Neural cell (in vitro differentiated cells): ENCODE data around the gene CCDC61. TPM values are rescaled to one million over a fixed set of nuclear protein-coding genes. Genes with fewer than 3 reads are reported as not detected.

Source experiments
- H2AFZ ChIP-seq: fragments of 200-600, 300-800 bp; sonication (generic), shearing (Covaris generic); 2 replicates; pipeline ENCODE4 v1.6.0; 2014; ENCODE audit warnings: low read depth, mild to moderate bottlenecking, antibody characterized with exemption, low read length, moderate library complexity
- H3F3A ChIP-seq: fragments of 200-600 bp; shearing (Covaris generic); 2 replicates; pipeline ENCODE4 v1.6.1; 2016; ENCODE audit warnings: mild to moderate bottlenecking, moderate library complexity, mixed read lengths, antibody characterized with exemption, low read length; ENCODE audit not compliant: insufficient read depth, poor library complexity, severe bottlenecking
- H3K27ac ChIP-seq: fragments of 200-600, 300-800 bp; sonication (generic), shearing (Covaris generic); 2 replicates; pipeline ENCODE4 v1.5.1; 2014; ENCODE audit warnings: mild to moderate bottlenecking, low read length, moderate library complexity
- H3K27me3 ChIP-seq: fragments of 300-800, 200-600 bp; sonication (generic), shearing (Covaris generic); 2 replicates; pipeline ENCODE4 v1.6.0; 2014; ENCODE audit warnings: mild to moderate bottlenecking, low read depth, low read length, moderate library complexity; ENCODE audit not compliant: insufficient read depth
- H3K36me3 ChIP-seq: fragments of 300-800, 200-600 bp; sonication (generic), shearing (Covaris generic); 2 replicates; pipeline ENCODE4 v1.5.1; 2014; ENCODE audit warnings: mild to moderate bottlenecking, antibody characterized with exemption, low read length, moderate library complexity; ENCODE audit not compliant: insufficient read depth
- H3K4me2 ChIP-seq: fragments of 300-800, 200-600 bp; sonication (generic), shearing (Covaris generic); 2 replicates; pipeline ENCODE4 v1.6.0; 2014; ENCODE audit warnings: mild to moderate bottlenecking, low read length
- H3K4me3 ChIP-seq: fragments of 300-800, 200-600 bp; sonication (generic), shearing (Covaris generic); 2 replicates; pipeline ENCODE4 v1.5.1; 2014; ENCODE audit warnings: mild to moderate bottlenecking, low read length, moderate library complexity
- H3K79me2 ChIP-seq: fragments of 200-600 bp; shearing (Covaris generic); replicated peaks from 2 replicates; pipeline ENCODE4 v1.6.0; 2014; ENCODE audit warnings: mild to moderate bottlenecking, low read length, moderate library complexity; ENCODE audit not compliant: insufficient read depth
- H3K9ac ChIP-seq: fragments of 300-800, 200-600 bp; sonication (generic), shearing (Covaris generic); 2 replicates; pipeline ENCODE4 v1.6.1; 2016; ENCODE audit warnings: mild to moderate bottlenecking, low read length, mixed read lengths
- H3K9me2 ChIP-seq: fragments of 200-600 bp; shearing (Covaris generic); 2 replicates; pipeline ENCODE4 v1.6.1; 2016; ENCODE audit warnings: mild to moderate bottlenecking, low read length, mixed read lengths; ENCODE audit not compliant: insufficient read depth
- H3K9me3 ChIP-seq: fragments of 200-600, 300-800 bp; sonication (generic), shearing (Covaris generic); 2 replicates; pipeline ENCODE4 v1.6.1; 2016; ENCODE audit warnings: mild to moderate bottlenecking, mixed run types, low read length, moderate library complexity, mixed read lengths
- H4K20me1 ChIP-seq: fragments of 200-600 bp; shearing (Covaris generic); 2 replicates; pipeline ENCODE4 v1.6.1; 2016; ENCODE audit warnings: mild to moderate bottlenecking, mixed run types; ENCODE audit not compliant: insufficient read depth
- CTCF ChIP-seq: fragments of 450-650 bp; IDR thresholded peaks from 2 replicates; pipeline ENCODE4 v1.5.1; 2014; ENCODE audit warnings: antibody characterized with exemption, mild to moderate bottlenecking, moderate library complexity; ENCODE audit not compliant: poor library complexity, severe bottlenecking
- EP300 ChIP-seq: fragments of 450-650 bp; conservative IDR thresholded peaks from 2 replicates; pipeline ENCODE4 v1.6.1; 2014; ENCODE audit warnings: antibody characterized with exemption, mild to moderate bottlenecking, moderate library complexity; ENCODE audit not compliant: poor library complexity, severe bottlenecking
- EZH2 ChIP-seq: fragments of 200-600, 300-800 bp; shearing (Covaris generic), sonication (generic); IDR thresholded peaks from 2 replicates; pipeline ENCODE4 v1.6.1; 2014; ENCODE audit warnings: antibody characterized with exemption, low read length, borderline replicate concordance, mild to moderate bottlenecking; ENCODE audit not compliant: insufficient read depth, poor library complexity, severe bottlenecking
- MXI1 ChIP-seq: fragments of 450-650 bp; conservative IDR thresholded peaks from 2 replicates; pipeline ENCODE4 v1.6.1; 2014; ENCODE audit warnings: antibody characterized with exemption, mild to moderate bottlenecking; ENCODE audit not compliant: poor library complexity, severe bottlenecking
- POLR2AphosphoS5 ChIP-seq: IDR thresholded peaks from 2 replicates; pipeline ENCODE4 v1.6.1; 2012
- RAD21 ChIP-seq: fragments of 450-650 bp; conservative IDR thresholded peaks from 2 replicates; pipeline ENCODE4 v1.6.1; 2014; ENCODE audit warnings: antibody characterized with exemption, mild to moderate bottlenecking, moderate library complexity
- SMC3 ChIP-seq: fragments of 450-650 bp; conservative IDR thresholded peaks from 2 replicates; pipeline ENCODE4 v1.6.1; 2014; ENCODE audit warnings: antibody characterized with exemption, mild to moderate bottlenecking, moderate library complexity; ENCODE audit not compliant: poor library complexity
- TAF1 ChIP-seq: IDR thresholded peaks from 2 replicates; pipeline ENCODE4 v1.6.1; 2012; ENCODE audit warnings: low read depth
- polyA plus RNA-seq: library from polyadenylated mRNA; depleted of rRNA; stranded (reverse); fragments of >200 nt; gene quantifications from 2 replicates; pipeline ENCODE4 v1.2.3, GENCODE V29; 2014
- TF ChIP-seq, protein P1 (sequence below): IDR thresholded peaks from 2 replicates; pipeline ENCODE4 v1.6.1; 2012; ENCODE audit warnings: borderline replicate concordance

CCDC61 gene
- polyA plus RNA-seq, 1 donor from 2014 or later: 0.82 TPM

DNA sequence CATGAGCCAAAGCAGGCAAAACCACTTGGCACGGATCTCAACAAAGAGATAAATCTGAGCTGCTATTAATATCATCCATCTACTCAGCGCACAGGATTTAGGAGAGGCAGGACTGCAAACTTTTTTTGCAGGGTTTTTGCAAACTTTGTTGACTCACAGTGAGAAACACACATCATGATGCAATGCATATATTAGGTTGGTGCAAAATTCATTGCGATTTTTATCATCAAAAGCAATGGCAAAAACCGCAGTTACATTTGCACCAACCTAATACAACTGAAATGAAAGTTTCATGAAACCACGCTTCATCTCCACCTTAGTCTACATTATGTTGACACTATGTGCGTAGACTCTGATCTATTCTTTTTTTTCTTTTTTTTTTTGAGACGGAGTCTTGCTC is 17.1 kb upstream of the CCDC61 start:
- H2AFZ ChIP-seq: no peak overlapping the region
- no peak overlapping the region for H3K4me3 ChIP-seq
- peak overlapping the region; percentile 98 for H3K27ac ChIP-seq
- H3K36me3 ChIP-seq: no peaks in the 10 kb centered on the region
- no peaks in the 10 kb centered on the region for H3K9me2 ChIP-seq
- H3K9me3 ChIP-seq: no peaks in the 10 kb centered on the region
- TF ChIP-seq, protein P1, sequence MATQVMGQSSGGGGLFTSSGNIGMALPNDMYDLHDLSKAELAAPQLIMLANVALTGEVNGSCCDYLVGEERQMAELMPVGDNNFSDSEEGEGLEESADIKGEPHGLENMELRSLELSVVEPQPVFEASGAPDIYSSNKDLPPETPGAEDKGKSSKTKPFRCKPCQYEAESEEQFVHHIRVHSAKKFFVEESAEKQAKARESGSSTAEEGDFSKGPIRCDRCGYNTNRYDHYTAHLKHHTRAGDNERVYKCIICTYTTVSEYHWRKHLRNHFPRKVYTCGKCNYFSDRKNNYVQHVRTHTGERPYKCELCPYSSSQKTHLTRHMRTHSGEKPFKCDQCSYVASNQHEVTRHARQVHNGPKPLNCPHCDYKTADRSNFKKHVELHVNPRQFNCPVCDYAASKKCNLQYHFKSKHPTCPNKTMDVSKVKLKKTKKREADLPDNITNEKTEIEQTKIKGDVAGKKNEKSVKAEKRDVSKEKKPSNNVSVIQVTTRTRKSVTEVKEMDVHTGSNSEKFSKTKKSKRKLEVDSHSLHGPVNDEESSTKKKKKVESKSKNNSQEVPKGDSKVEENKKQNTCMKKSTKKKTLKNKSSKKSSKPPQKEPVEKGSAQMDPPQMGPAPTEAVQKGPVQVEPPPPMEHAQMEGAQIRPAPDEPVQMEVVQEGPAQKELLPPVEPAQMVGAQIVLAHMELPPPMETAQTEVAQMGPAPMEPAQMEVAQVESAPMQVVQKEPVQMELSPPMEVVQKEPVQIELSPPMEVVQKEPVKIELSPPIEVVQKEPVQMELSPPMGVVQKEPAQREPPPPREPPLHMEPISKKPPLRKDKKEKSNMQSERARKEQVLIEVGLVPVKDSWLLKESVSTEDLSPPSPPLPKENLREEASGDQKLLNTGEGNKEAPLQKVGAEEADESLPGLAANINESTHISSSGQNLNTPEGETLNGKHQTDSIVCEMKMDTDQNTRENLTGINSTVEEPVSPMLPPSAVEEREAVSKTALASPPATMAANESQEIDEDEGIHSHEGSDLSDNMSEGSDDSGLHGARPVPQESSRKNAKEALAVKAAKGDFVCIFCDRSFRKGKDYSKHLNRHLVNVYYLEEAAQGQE: no peak
- no peak for TF ChIP-seq RAD21
- TF ChIP-seq MXI1: no peak
- TF ChIP-seq CTCF: no peak
- TF ChIP-seq EP300: no peak
- TF ChIP-seq EZH2: no peak
- no peak for TF ChIP-seq SMC3
- no peak for TF ChIP-seq TAF1
- no peak for TF ChIP-seq POLR2AphosphoS5
- no peaks in the 10 kb centered on the region for H3F3A ChIP-seq
- no peak overlapping the region for H3K9ac ChIP-seq
- H3K4me2 ChIP-seq: no peak overlapping the region
- H4K20me1 ChIP-seq: no peaks in the 10 kb centered on the region
- H3K79me2 ChIP-seq: peaks cover 15% of the 10 kb centered on the region
- no peaks in the 10 kb centered on the region for H3K27me3 ChIP-seq

DNA sequence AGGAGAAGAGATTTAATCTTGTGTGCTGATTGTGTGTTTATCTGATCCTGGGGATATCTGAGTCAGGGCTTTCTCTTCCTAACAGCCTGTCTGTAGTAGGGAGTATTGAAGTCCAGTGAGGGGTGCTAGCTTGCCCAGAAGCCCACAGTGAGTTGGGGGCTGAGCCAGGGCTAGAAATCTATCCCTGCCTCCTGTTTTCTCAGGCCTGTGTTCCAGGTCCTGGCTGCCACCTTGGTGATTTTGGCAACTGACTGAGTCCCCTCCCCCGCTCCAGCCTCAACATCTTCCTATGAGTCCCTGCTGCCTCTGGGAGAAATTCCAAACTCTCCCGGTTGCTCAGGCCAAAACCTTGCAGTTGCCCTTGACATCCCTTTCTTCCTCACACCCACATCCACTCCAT is 13.9 kb upstream of the CCDC61 start:
- Histone ChIP-seq H2AFZ (no peak overlapping the region), H3K9me2 (no peaks in the 10 kb centered on the region), H3K9me3 (no peaks in the 10 kb centered on the region), H3K27ac (no peak overlapping the region), H3F3A (no peaks in the 10 kb centered on the region), H3K9ac (no peak overlapping the region), H3K79me2 (no peaks in the 10 kb centered on the region), H3K36me3 (no peaks in the 10 kb centered on the region), H3K4me3 (no peak overlapping the region), H3K4me2 (no peak overlapping the region), H3K27me3 (no peaks in the 10 kb centered on the region), H4K20me1 (no peaks in the 10 kb centered on the region)
- TF ChIP-seq, protein P1: no peak
- TF ChIP-seq MXI1 (no peak), RAD21 (no peak), TAF1 (no peak), CTCF (no peak), POLR2AphosphoS5 (no peak), EZH2 (no peak), SMC3 (no peak), EP300 (no peak)
